Ishikawa (cell line): ENCODE data around the gene KMO.

Experiments
- CEBPB ChIP-seq: IDR thresholded peaks from 2 replicates; pipeline ENCODE4 v1.6.1; 2012
- CREB1 ChIP-seq: IDR thresholded peaks from 2 replicates; pipeline ENCODE4 v1.6.1; 2012; ENCODE audit warnings: low read depth
- EP300 ChIP-seq: IDR thresholded peaks from 2 replicates; pipeline ENCODE4 v1.6.1; 2012; ENCODE audit warnings: borderline replicate concordance
- FOXM1 ChIP-seq: IDR thresholded peaks from 2 replicates; pipeline ENCODE4 v1.6.1; 2012; ENCODE audit warnings: low read depth, borderline replicate concordance
- NFIC ChIP-seq: IDR thresholded peaks from 2 replicates; pipeline ENCODE4 v1.6.1; 2012
- RAD21 ChIP-seq: IDR thresholded peaks from 2 replicates; pipeline ENCODE4 v1.6.1; 2012; ENCODE audit warnings: low read depth
- TCF12 ChIP-seq: IDR thresholded peaks from 2 replicates; pipeline ENCODE4 v1.6.1; 2012; ENCODE audit warnings: low read depth
- TEAD4 ChIP-seq: IDR thresholded peaks from 2 replicates; pipeline ENCODE4 v1.6.1; 2012
- YY1 ChIP-seq: IDR thresholded peaks from 2 replicates; pipeline ENCODE4 v1.6.1; 2012; ENCODE audit warnings: low read depth
- TF ChIP-seq, protein P1 (sequence below): IDR thresholded peaks from 2 replicates; pipeline ENCODE4 v1.6.1; 2012
- TF ChIP-seq, protein P2 (sequence below): IDR thresholded peaks from 2 replicates; pipeline ENCODE4 v1.6.1; 2012

DNA sequence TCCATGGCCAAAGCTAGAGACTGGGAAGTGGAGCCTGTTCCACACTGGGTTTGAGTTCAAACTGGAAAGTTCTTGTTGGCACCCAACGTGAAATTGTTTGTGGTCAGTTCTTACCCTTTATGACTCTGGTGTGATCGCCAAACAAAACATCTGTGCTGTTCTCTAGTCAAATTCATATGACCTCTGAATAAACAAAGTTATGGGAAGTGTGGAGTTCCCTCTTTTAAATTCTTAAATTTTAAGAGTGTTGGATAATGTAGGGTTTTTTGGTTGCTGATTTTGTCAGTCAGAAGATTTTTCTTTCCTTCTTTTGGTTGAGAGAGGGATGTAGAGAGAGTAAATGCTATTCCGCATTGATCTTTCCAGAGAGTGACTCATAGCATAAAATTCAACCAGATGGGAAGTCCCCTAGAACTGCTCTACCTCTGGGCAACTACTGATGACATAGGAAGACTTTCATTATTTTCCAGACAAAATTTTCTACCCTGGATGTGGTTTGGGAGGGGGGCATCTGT lies 71.6 kb downstream of the KMO start:
- TF ChIP-seq YY1 (no peak), TCF12 (no peak), NFIC (no peak), FOXM1 (no peak), CEBPB (no peak), TEAD4 (no peak), CREB1 (no peak), EP300 (no peak), RAD21 (no peak)
- TF ChIP-seq, protein P1, sequence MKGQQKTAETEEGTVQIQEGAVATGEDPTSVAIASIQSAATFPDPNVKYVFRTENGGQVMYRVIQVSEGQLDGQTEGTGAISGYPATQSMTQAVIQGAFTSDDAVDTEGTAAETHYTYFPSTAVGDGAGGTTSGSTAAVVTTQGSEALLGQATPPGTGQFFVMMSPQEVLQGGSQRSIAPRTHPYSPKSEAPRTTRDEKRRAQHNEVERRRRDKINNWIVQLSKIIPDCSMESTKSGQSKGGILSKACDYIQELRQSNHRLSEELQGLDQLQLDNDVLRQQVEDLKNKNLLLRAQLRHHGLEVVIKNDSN, result no peak
- TF ChIP-seq, protein P2, sequence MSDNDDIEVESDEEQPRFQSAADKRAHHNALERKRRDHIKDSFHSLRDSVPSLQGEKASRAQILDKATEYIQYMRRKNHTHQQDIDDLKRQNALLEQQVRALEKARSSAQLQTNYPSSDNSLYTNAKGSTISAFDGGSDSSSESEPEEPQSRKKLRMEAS, result no peak
